GM21529 (cell line): ENCODE data around the gene CCND1.

ENCODE experiments used
- ATAC-seq: cut with Tn5 transposase; IDR thresholded peaks from one replicate; pipeline ENCODE4 v1.9.1; 2021; ENCODE audit not compliant: unreplicated experiment

Gene CCND1

DNA sequence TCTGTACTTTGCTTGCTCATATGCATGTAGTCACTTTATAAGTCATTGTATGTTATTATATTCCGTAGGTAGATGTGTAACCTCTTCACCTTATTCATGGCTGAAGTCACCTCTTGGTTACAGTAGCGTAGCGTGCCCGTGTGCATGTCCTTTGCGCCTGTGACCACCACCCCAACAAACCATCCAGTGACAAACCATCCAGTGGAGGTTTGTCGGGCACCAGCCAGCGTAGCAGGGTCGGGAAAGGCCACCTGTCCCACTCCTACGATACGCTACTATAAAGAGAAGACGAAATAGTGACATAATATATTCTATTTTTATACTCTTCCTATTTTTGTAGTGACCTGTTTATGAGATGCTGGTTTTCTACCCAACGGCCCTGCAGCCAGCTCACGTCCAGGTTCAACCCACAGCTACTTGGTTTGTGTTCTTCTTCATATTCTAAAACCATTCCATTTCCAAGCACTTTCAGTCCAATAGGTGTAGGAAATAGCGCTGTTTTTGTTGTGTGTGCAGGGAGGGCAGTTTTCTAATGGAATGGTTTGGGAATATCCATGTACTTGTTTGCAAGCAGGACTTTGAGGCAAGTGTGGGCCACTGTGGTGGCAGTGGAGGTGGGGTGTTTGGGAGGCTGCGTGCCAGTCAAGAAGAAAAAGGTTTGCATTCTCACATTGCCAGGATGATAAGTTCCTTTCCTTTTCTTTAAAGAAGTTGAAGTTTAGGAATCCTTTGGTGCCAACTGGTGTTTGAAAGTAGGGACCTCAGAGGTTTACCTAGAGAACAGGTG lies 11.1 kb downstream of the CCND1 start:
- no peak for ATAC-seq

DNA sequence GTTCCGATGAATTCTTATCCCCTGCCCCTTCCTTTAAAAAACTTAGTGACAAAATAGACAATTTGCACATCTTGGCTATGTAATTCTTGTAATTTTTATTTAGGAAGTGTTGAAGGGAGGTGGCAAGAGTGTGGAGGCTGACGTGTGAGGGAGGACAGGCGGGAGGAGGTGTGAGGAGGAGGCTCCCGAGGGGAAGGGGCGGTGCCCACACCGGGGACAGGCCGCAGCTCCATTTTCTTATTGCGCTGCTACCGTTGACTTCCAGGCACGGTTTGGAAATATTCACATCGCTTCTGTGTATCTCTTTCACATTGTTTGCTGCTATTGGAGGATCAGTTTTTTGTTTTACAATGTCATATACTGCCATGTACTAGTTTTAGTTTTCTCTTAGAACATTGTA lies 12.0 kb downstream of the CCND1 start:
- ATAC-seq = no peak

DNA sequence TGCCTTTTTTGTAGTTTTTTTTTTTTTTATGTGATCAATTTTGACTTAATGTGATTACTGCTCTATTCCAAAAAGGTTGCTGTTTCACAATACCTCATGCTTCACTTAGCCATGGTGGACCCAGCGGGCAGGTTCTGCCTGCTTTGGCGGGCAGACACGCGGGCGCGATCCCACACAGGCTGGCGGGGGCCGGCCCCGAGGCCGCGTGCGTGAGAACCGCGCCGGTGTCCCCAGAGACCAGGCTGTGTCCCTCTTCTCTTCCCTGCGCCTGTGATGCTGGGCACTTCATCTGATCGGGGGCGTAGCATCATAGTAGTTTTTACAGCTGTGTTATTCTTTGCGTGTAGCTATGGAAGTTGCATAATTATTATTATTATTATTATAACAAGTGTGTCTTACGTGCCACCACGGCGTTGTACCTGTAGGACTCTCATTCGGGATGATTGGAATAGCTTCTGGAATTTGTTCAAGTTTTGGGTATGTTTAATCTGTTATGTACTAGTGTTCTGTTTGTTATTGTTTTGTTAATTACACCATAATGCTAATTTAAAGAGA lies 12.5 kb downstream of the CCND1 start:
- ATAC-seq = no peak

DNA sequence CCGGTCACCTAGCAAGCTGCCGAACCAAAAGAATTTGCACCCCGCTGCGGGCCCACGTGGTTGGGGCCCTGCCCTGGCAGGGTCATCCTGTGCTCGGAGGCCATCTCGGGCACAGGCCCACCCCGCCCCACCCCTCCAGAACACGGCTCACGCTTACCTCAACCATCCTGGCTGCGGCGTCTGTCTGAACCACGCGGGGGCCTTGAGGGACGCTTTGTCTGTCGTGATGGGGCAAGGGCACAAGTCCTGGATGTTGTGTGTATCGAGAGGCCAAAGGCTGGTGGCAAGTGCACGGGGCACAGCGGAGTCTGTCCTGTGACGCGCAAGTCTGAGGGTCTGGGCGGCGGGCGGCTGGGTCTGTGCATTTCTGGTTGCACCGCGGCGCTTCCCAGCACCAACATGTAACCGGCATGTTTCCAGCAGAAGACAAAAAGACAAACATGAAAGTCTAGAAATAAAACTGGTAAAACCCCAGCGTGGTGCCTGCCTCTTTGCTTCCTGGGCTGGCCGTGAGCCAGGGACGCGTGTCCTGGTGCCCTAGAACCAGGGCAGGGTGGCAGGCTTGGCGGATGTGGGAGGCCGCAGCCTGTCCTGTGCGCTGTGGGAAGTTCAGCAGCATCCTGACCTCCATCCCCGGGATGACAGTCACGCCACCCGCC lies 13.2 kb downstream of the CCND1 start:
- ATAC-seq = no peak

DNA sequence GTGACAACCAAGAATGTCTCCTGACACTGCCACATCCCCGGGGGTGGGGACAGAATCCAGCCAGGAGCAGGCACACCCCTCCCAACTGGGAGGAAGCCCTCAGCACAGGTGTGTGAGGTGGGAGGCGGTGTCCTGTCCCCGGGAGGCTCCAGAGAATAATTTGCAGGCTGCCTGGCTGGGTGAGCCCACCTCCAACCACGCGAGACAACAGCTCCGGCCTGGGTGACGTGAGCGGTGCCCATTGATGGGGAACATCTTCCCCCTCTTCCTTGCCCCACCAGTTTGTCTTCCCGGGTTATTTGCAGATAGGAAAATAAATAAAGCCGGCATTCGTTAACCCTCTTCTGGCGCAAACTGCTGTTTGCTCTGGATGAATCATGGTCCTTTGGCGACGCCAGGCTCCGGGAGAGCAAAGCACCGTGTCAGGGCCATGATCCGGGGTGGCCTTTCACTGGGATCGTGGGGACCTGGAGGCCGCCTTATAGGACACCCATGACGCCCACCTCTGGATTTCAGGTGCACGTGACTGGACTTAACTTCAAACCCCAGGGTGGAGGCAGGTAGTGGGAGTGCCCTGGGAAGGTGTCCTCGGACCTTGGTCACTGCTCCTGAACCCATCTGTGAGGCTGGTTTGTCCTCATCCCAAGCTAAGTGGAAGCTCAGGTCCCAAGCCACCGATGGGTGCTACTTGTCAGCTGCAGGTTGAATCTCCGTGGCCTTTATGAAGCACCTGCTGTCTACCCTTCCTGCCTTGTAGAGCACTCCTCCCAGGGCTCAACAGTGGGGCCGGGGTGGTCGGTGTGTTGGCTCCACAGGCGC lies 13.9 kb downstream of the CCND1 start:
- ATAC-seq = no peak

DNA sequence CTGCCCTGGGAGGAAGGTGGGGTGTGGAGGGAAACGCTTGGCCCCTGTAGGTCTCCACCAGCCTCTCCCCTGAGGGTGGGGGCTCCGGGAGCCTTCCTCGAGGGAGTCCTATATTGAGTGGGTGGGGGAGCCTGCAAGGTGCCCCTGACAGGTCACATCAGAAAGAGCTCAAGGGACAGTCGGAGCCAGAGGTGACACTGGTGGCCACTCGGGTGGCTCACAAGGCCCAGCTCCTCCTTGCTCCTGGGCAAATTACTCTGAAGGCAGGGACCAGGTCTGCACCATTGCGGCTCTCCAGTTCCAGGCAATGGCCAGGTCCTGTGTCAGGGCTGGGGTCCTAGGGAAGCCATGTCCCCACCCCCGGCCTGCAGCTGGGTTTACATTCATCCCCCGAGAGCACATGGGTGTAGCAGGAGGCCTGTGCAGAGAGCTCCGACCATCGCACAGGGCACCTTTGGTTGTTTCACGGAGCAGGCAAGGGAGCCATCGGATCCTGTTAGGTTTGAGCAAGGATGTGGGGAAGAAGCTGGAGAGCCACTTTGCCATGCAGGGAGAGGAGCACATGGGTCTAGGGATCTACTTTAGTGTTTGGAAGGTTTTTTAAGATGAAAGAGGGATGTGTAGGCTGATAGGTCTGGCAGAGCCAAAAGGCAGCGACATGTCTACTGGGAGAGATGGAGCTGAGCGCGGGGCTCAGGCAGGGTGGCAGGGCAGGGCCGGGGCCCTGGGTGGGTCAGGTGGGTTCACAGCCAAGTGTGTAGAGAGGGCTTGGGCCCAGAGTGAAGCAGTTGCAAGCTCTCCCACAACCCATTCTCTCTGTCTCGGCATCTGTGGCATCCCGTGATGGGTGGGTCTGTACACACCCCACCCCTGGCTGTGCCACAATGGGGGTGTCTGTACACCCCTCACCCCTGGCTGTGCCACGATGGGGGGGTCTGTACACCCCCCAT lies 14.8 kb downstream of the CCND1 start:
- no peak for ATAC-seq

DNA sequence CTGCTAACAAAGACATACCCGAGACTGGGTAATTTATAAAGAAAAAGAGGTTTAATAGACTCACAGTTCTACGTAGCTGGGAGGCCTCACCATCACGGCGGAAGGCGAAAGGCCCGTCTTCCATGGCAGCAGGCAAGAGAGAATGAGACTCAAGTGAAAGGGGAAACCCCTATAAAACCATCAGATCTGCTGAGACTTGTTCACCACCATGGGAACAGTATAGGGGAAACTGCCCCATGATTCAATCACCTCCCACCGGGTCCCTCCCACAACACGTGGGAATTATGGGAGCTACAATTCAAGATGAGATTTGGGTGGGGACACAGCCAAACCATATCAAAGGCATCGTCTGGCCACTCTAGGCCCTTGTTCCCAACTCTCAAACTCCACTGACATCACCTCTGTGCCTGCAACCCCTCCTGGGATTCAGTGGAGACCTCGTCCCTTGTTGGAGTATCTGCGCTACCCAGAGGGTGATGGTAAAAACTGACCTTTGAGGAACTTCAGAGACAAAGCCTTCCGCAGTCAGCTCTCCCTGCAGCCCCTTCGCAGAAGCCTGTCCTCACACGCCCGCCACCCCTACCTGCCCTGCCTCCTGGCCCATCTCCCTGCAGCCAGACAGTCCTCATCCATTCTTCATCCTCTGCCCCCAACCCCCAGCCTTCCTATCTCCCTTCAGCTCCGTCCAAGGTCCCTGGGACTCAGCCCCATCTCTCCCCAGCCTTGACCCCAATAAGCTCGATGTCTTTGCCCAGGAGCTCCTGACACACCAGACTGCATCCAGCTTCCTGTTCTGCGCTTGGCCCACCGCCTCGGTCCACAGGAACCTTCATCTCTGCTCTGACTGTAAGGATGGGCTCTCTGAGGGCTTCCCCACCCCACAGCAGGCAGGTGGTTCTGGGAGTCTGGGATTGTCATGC lies 15.8 kb downstream of the CCND1 start:
- no peak for ATAC-seq

DNA sequence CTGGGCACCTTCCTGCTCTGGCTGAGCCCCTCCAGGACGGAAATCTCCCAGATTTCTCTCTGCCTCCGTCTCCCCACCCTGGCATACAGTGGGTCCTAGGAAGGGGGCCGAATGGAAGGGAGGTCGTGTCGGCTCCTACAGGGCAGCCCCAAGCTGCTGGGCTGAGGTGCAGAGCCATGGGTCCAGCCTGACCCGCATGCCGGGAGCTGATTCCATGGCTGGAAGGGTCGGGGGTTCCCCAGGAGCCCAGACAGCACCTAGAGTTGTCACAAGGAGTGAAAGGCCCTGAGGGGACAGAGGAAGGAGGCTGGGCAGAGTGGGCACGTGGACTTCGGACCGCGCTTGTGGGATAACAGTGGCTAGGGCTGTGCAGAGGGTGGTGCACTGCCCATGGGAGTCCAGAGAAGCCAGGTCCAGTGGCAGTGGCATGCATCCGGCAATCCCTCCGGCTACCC lies 16.5 kb downstream of the CCND1 start:
- no peak for ATAC-seq

DNA sequence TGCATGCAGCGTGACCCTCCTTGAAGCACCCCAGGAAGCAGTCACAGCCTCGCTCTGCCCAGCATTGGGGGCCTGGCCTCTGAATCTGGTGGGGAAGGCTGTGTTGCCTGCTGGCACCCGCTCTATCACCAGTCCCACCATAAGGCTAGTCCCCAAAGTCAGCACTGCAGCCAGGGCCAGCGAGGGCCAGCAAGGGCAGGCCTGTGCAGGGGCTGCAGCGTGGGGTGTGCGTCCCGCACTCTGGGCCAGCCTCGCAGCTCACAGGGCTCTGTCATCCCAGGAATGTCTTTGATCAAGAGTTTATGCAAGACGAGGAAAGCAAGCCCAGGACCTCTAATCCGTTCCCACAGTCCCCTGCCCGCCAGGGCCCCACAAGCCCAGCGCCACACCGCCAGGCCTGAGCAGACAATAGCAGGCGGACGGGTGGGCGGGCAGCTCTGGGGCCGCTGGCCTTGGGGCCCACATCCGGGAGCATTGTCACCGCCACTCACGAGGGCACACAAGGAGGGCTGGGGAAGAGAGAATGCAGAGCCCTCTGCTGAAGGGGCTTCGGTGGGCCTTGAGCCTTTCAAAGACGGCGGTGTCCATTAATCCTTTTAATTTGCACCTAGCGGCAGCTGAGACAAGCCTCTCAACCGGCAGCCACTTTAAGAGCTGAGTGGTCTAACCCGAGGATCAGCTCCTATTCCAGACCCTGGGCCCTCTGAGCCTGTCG lies 17.1 kb downstream of the CCND1 start:
- ATAC-seq = no peak

DNA sequence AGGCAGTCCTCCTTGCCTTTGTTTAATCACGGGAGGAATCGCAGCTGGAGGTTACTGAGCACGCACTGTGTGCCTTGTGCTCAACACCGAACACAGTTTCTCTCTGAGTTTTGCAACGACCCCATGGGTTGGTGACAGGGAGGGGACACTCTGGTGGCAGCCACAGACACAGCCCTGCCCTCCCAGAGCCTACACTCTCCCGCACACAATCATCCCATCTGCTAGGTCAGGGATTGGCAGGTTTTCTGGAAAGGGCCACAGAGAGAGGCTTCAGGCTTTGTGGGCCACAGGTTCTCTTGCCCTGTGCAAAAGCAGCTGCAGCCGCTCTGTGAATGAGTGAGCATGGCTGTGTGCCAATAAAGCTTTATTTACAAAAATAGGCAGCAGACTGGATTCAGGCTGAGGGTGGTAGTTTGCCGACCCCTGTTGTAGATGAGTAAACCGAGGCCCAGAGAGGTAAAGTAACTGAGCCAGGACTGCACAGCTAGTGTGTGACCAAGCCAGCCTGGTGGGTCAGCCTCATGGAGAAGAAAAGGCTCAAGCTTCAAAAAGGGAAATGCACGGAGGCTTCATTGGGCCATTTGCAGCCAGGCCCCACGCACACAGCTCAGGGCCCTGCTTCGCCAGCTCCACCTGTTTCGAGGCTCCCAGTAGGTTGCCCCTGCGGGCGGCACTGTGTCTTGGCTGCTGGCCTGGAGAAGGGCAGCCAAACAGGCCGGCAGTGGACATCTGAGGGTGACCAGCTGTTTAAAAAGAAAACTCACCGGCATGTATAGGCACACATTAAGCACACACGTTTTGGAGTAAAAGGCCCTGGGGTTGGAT lies 17.9 kb downstream of the CCND1 start:
- no peak for ATAC-seq

DNA sequence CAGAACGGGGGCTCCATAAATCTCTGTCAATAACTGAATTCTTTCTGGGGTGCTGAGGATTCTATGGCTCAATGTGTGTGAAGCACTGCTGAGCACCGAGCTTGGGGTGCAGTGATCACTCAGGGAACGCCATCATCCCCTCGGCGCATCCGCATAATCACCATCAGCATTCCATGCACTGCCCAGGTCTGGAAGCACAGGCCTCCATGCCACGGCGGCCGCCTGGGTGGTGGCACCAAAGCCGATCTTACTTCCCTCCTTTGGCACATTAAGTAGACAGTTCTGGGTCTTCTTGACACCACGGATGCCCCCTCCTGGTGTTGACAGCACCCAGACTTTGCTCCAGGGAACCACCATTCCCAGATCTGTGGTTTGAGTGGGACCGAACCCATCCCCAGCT lies 18.6 kb downstream of the CCND1 start:
- no peak for ATAC-seq

DNA sequence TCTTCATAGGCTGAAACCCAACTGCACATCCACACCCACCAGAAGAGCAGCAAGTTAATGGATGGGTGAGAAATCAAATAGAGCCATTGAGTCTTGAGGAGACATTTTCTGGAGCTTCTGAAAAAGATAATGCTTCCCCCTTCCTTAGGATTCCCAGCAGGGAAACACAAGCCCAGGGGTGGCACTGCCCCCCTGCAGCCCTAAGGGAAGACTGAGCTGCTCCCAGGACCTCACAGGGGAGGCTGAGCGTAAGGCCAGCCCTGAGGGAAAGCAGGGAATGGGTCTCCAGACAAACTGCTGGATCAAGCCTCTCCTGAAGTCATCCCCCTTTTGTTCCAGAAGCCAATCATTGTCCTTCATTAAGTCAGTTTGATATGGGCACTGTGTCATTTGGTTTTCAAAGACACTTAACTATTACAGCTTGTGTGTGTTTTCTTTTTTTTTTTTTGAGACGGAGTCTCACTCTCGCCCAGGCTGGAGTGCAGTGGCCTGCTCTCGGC lies 19.1 kb downstream of the CCND1 start:
- ATAC-seq = no peak

DNA sequence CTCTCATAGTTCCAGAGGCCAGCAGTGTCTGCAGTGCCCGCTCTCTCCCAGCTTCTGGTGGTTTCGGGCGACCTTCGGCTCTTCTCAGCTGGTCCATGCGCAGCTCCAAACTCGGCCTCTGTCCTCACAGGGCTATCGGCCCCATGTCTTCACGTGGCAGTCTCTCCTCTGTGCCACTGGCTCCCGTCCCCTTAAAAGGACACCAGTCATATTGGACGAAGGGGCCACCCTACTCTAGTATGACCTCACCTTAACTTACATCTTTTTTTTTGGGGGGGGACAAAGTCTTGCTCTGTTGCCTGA lies 20.4 kb downstream of the CCND1 start:
- no peak for ATAC-seq

DNA sequence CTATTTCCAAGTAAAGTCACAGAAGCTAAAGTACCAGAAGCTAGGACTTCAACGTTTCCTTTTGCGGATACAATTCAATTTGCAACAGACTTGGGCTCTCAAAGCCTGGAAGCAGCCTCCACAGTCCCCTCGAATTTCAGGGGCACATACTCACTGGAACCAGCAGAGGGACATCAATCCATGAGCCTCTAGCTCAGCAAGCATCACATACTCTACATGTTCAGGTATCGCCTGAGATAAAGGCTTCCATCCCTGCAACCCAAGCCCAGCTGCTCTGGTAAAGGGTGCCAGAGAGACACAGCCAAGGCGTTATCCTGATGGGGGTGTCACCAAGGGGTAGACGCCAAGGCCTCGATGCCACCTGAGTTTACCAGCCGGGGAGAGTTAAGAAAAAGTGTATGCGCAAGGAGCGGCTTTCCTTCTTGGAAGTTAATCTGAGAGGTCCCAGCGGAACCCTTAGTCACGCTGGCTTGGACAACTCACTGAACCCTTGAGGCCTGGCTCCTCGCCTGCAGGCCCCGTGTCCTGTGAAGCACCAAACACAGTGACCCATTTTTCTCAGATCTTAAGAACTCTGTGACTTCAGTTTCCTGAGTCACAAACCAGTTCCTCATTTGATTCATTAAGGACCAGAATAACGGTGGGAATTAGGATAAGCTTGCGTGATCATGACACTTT lies 21.2 kb downstream of the CCND1 start:
- ATAC-seq = no peak

DNA sequence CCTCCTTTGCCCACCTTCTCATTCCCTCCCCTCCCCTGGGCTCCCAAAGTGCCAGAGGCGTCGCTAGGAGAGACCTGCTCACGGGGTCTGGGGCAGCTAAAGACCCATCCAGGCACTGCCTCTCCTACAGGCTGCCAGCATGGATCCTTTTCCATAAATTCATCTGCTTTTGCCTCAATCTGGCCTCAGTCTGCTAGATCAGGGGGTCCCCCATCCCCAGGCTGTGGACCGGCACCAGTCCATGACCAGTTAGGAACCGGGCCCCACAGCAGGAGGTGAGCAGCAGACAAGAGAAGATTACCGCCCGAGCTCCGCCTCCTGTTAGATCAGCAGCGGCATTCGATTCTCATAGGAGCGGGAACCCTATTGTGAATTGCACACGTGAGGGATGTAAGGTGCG lies 21.9 kb downstream of the CCND1 start:
- ATAC-seq = no peak

DNA sequence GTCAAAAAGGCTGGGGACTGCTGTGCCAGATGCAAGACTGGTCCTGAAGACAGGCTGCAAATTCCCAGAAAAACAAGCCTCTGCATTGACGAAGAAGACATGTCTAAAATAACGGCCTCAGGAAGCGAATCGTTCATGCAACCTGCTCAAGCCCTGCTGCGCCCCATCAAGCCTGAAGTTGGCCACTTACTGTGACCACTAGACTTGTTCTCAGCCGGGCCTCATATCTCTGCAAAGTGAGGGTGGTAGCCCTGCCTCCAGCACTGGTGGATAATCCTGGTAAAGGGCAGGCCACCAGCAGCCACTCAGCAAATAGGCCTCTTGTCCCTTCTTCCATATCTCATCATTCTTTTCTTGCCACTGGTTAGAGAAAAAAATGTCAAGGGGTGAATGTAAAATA lies 22.4 kb downstream of the CCND1 start:
- ATAC-seq = no peak

DNA sequence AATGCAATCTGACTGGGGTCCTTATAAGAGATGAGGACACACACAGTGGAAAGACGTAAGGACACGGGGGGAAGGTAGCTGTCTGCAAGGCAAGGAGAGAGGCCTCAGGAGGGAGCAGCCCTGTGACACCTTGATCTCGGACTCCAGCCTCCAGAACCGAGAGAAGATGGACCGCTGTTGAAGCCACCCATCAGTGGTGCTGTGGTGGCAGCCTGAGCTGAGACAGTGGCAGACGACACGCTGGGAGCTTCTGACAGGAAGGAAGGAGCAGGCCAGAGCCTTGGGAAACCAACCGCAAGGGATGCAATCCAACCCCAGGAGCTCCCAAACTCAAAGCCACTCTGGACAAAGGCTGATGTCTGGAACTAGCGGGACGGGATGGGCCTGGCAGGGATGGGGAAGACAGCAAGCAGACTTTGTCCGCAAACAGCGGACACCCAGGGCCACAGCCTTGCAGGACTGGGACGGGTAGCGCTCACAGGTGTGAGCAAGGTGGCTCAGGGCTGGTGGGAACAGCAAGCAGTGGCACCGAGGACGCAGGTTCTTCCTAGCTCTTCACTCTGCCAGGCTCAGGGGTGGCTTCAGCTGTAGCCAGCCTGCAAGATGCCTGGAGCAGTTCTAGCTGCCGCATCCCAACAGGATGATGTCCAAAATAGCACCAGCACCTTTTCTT lies 23.3 kb downstream of the CCND1 start:
- ATAC-seq = no peak
